ENCODE measurements around the gene MMP15. TPM values are rescaled to one million over a fixed set of nuclear protein-coding genes. Genes with fewer than 3 reads are reported as not detected.

Gene MMP15
- polyA plus RNA-seq, 1 donor = 56.8 TPM

- no peak for DNase-seq
- no peak overlapping the region for H3K27ac ChIP-seq (ENCODE audit: low read length)
- H3K4me1 ChIP-seq (ENCODE audit: control insufficient read depth, insufficient read depth, low read length) = peaks cover 4% of the 10 kb centered on the region
- no CpG with 5 or more reads among the region's 18 CpGs for WGBS (ENCODE audit: insufficient coverage, low lambda C conversion rate)
- H3K9me3 ChIP-seq (ENCODE audit: control insufficient read depth, low read depth, low read length) = no peaks in the 10 kb centered on the region
- no peak overlapping the region for H3K4me3 ChIP-seq (ENCODE audit: low read length)
- H3K27me3 ChIP-seq (ENCODE audit: control insufficient read depth, insufficient read depth, low read length) = no peaks in the 10 kb centered on the region
- H3K36me3 ChIP-seq (ENCODE audit: control insufficient read depth, insufficient read depth, low read length) = peaks cover 48% of the 10 kb centered on the region
These were observed 29.7 kb upstream of the MMP15 start for GRCh38 chr16:57995721-57996405.

- peaks cover 48% of the 10 kb centered on the region for H3K36me3 ChIP-seq (ENCODE audit: control insufficient read depth, insufficient read depth, low read length)
These were observed 29.0 kb upstream of the MMP15 start for GRCh38 chr16:57996406-57997175.

GRCh38 chr16:57997176-57997527 is 28.4 kb upstream of the MMP15 start:
- peaks cover 4% of the 10 kb centered on the region for H3K4me1 ChIP-seq (ENCODE audit: control insufficient read depth, insufficient read depth, low read length)
- H3K27me3 ChIP-seq (ENCODE audit: control insufficient read depth, insufficient read depth, low read length) = no peaks in the 10 kb centered on the region
- H3K27ac ChIP-seq (ENCODE audit: low read length) = no peak overlapping the region
- WGBS (ENCODE audit: insufficient coverage, low lambda C conversion rate) = no CpG with 5 or more reads among the region's 35 CpGs
- DNase-seq = no peak
- no peaks in the 10 kb centered on the region for H3K9me3 ChIP-seq (ENCODE audit: control insufficient read depth, low read depth, low read length)
- no peak overlapping the region for H3K4me3 ChIP-seq (ENCODE audit: low read length)
- H3K36me3 ChIP-seq (ENCODE audit: control insufficient read depth, insufficient read depth, low read length) = peaks cover 48% of the 10 kb centered on the region

More at GRCh38 chr16:57996406-57997175, 29.0 kb upstream of the MMP15 start:
- Histone ChIP-seq H3K27me3 (ENCODE audit: control insufficient read depth, insufficient read depth, low read length) (no peaks in the 10 kb centered on the region), H3K4me3 (ENCODE audit: low read length) (no peak overlapping the region), H3K9me3 (ENCODE audit: control insufficient read depth, low read depth, low read length) (no peaks in the 10 kb centered on the region), H3K4me1 (ENCODE audit: control insufficient read depth, insufficient read depth, low read length) (peaks cover 4% of the 10 kb centered on the region), H3K27ac (ENCODE audit: low read length) (no peak overlapping the region)
- no peak for DNase-seq
- no CpG with 5 or more reads among the region's 62 CpGs for WGBS (ENCODE audit: insufficient coverage, low lambda C conversion rate)

- Histone ChIP-seq H3K36me3 (ENCODE audit: control insufficient read depth, insufficient read depth, low read length) (peaks cover 48% of the 10 kb centered on the region), H3K27me3 (ENCODE audit: control insufficient read depth, insufficient read depth, low read length) (no peaks in the 10 kb centered on the region), H3K4me3 (ENCODE audit: low read length) (no peak overlapping the region), H3K9me3 (ENCODE audit: control insufficient read depth, low read depth, low read length) (no peaks in the 10 kb centered on the region), H3K27ac (ENCODE audit: low read length) (no peak overlapping the region), H3K4me1 (ENCODE audit: control insufficient read depth, insufficient read depth, low read length) (peaks cover 4% of the 10 kb centered on the region)
- WGBS (ENCODE audit: insufficient coverage, low lambda C conversion rate) = no CpG with 5 or more reads among the region's 36 CpGs
- no peak for DNase-seq
These were observed 27.9 kb upstream of the MMP15 start for GRCh38 chr16:57997528-57998265.

- Histone ChIP-seq H3K27ac (ENCODE audit: low read length) (no peak overlapping the region), H3K27me3 (ENCODE audit: control insufficient read depth, insufficient read depth, low read length) (no peaks in the 10 kb centered on the region), H3K4me1 (ENCODE audit: control insufficient read depth, insufficient read depth, low read length) (peaks cover 4% of the 10 kb centered on the region), H3K4me3 (ENCODE audit: low read length) (no peak overlapping the region), H3K9me3 (ENCODE audit: control insufficient read depth, low read depth, low read length) (no peaks in the 10 kb centered on the region), H3K36me3 (ENCODE audit: control insufficient read depth, insufficient read depth, low read length) (peaks cover 42% of the 10 kb centered on the region)
- no CpG with 5 or more reads among the region's 8 CpGs for WGBS (ENCODE audit: insufficient coverage, low lambda C conversion rate)
- DNase-seq = no peak
These were observed 27.1 kb upstream of the MMP15 start for GRCh38 chr16:57998486-57998885.

- Histone ChIP-seq H3K9me3 (ENCODE audit: control insufficient read depth, low read depth, low read length) (no peaks in the 10 kb centered on the region), H3K4me1 (ENCODE audit: control insufficient read depth, insufficient read depth, low read length) (peaks cover 4% of the 10 kb centered on the region), H3K27ac (ENCODE audit: low read length) (no peak overlapping the region), H3K36me3 (ENCODE audit: control insufficient read depth, insufficient read depth, low read length) (peaks cover 37% of the 10 kb centered on the region), H3K4me3 (ENCODE audit: low read length) (no peak overlapping the region), H3K27me3 (ENCODE audit: control insufficient read depth, insufficient read depth, low read length) (no peaks in the 10 kb centered on the region)
- no peak for DNase-seq
- no CpG with 5 or more reads among the region's 3 CpGs for WGBS (ENCODE audit: insufficient coverage, low lambda C conversion rate)
These were observed 26.6 kb upstream of the MMP15 start for GRCh38 chr16:57998992-57999365.

- peak overlapping the region; percentile 52 for H3K4me3 ChIP-seq (ENCODE audit: low read length)
- H3K27ac ChIP-seq (ENCODE audit: low read length) = no peak overlapping the region
- no peaks in the 10 kb centered on the region for H3K9me3 ChIP-seq (ENCODE audit: control insufficient read depth, low read depth, low read length)
- WGBS (ENCODE audit: insufficient coverage, low lambda C conversion rate) = no CpG with 5 or more reads among the region's 6 CpGs
- peaks cover 35% of the 10 kb centered on the region for H3K36me3 ChIP-seq (ENCODE audit: control insufficient read depth, insufficient read depth, low read length)
- peak in 1 of 2 donors; percentile 16 for DNase-seq
- peaks cover 4% of the 10 kb centered on the region for H3K4me1 ChIP-seq (ENCODE audit: control insufficient read depth, insufficient read depth, low read length)
- no peaks in the 10 kb centered on the region for H3K27me3 ChIP-seq (ENCODE audit: control insufficient read depth, insufficient read depth, low read length)
These were observed 26.1 kb upstream of the MMP15 start for GRCh38 chr16:57999366-57999970.

- peak within 1 kb of the TSS; percentile 83 for H3K27ac ChIP-seq (ENCODE audit: low read length)
- H3K9me3 ChIP-seq (ENCODE audit: control insufficient read depth, low read depth, low read length) = no peaks in the 10 kb centered on the region
- DNase-seq = no peak
- H3K27me3 ChIP-seq (ENCODE audit: control insufficient read depth, insufficient read depth, low read length) = no peaks in the 10 kb centered on the region
- H3K4me3 ChIP-seq (ENCODE audit: low read length) = peak within 1 kb of the TSS; percentile 89
- WGBS (ENCODE audit: insufficient coverage, low lambda C conversion rate) = no CpG with 5 or more reads among the region's 95 CpGs
- H3K4me1 ChIP-seq (ENCODE audit: control insufficient read depth, insufficient read depth, low read length) = peaks cover 4% of the 10 kb centered on the region
- peaks cover 32% of the 10 kb centered on the region for H3K36me3 ChIP-seq (ENCODE audit: control insufficient read depth, insufficient read depth, low read length)
These were observed 25.4 kb upstream of the MMP15 start, which contains the start of gene ZNF319 for GRCh38 chr16:57999971-58000705. Gene ZNF319, minus strand, starts transcription at chr16:58000672. Its CDS starts 2,407 bp downstream, at chr16:57998265.

- Histone ChIP-seq H3K9me3 (ENCODE audit: control insufficient read depth, low read depth, low read length) (no peaks in the 10 kb centered on the region), H3K27ac (ENCODE audit: low read length) (peak within 1 kb of the TSS; percentile 83), H3K36me3 (ENCODE audit: control insufficient read depth, insufficient read depth, low read length) (peaks cover 24% of the 10 kb centered on the region), H3K27me3 (ENCODE audit: control insufficient read depth, insufficient read depth, low read length) (no peaks in the 10 kb centered on the region), H3K4me3 (ENCODE audit: low read length) (peak within 1 kb of the TSS; percentile 89), H3K4me1 (ENCODE audit: control insufficient read depth, insufficient read depth, low read length) (peaks cover 4% of the 10 kb centered on the region)
- WGBS (ENCODE audit: insufficient coverage, low lambda C conversion rate) = no CpG with 5 or more reads among the region's 81 CpGs
- DNase-seq = peak; percentile 84
These were observed 24.6 kb upstream of the MMP15 start, which contains the start of gene USB1 for GRCh38 chr16:58000706-58001676. Gene USB1, plus strand, starts transcription at chr16:58001407. Its CDS starts 77 bp downstream, at chr16:58001484.
